Cardiac septum (tissue), 1 donor: ENCODE measurements around the gene CNIH3. TPM values are rescaled to one million over a fixed set of nuclear protein-coding genes. Genes with fewer than 3 reads are reported as not detected.

Experiments used
- DNase-seq: peaks from one replicate; pipeline ENCODE4 v3.0.0-alpha.2; 2020; ENCODE audit warnings: low spot score
- intact Hi-C: fragments of 100-400 bp; cut with DNase I; formaldehyde crosslinking; loops from one replicate; pipeline ENCODE4 v1.14.0; 2022
- total RNA-seq: library from RNA; stranded (reverse); fragmentation: NEBNext Ultra II Directional; extraction: Animal tissue kit (Norgen Biotek cat#: 25700); gene quantifications from one replicate; pipeline ENCODE4 v1.2.1, GENCODE V29; 2021
- donor health status: DM: no; HTN: no; CAD: no.

The CNIH3 gene
- total RNA-seq, 1 donor from 2014 or later: 1.4 TPM

- intact Hi-C loops: no loop called here
- no peak for DNase-seq
These were observed 21.8 kb downstream of the CNIH3 start for GRCh38 chr1:224637936-224638335.

DNA sequence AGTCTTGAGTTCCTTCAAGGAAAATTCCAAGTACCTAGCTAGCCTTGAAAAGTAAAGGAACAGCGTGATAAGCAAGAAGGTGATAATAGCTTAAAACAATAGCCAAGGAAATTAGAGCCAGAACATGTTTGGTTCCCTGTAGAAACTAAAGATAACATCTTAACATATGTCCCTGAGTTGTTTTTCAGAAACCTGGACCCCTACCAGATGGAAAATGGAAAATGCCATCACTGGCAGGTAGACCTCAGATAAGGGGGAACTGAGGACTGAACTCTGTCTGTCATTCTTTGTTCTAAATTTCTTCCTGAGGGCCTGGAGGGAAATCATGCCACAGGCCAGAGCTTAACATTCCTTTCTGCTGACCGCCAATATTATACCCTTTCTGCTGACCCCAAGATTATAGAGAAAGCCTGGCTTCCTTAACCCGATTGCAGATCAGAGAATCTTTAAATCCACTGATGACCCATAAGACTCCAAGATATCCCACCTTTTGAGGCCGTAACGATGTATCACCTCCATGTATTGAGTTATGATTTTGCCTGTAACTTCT lies 23.4 kb downstream of the CNIH3 start:
- intact Hi-C loops: no loop called here
- DNase-seq: no peak

- intact Hi-C loops: loop anchor here (5.0 kb wide), 1 partner anchor 212 kb away; no protein-coding TSS in a partner anchor
- DNase-seq: no peak
These were observed 23.9 kb downstream of the CNIH3 start for GRCh38 chr1:224640018-224640417.

GRCh38 chr1:224640587-224640986 lies 24.5 kb downstream of the CNIH3 start:
- DNase-seq: peak; percentile 33
- intact Hi-C loops: loop anchor here (5.0 kb wide), 1 partner anchor 212 kb away; no protein-coding TSS in a partner anchor

DNA sequence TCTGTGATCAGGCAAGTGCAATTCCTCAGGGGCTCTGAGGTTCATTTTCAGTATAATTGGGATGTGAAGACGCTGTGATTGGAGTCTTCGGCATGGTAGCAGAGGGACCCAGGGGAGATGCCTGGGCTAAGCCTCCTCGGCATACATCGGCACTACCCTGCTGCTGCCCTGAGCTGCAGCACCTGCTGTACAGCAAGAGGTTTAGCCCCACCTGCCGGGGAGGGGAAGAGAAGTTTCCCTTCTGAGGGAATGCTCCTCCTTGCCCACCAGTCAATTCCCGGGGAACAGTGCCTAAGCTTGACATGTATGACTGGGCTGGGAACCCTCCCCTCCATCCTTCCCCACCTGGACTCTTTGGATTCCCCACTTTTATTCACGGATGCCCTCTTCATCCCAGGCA lies 24.9 kb downstream of the CNIH3 start:
- intact Hi-C loops: loop anchor here (5.0 kb wide), 1 partner anchor 211 kb away; no protein-coding TSS in a partner anchor
- peak; percentile 19 for DNase-seq

- no peak for DNase-seq
- intact Hi-C loops: loop anchor here (5.0 kb wide), 1 partner anchor 209 kb away; no protein-coding TSS in a partner anchor
These were observed 27.5 kb downstream of the CNIH3 start for GRCh38 chr1:224643653-224644052.

GRCh38 chr1:224644553-224645154 lies 28.5 kb downstream of the CNIH3 start:
- DNase-seq: no peak
- intact Hi-C loops: loop anchor here (5.0 kb wide), 2 partner anchors 208 to 278 kb away; no protein-coding TSS in a partner anchor

GRCh38 chr1:224647449-224647848 lies 31.3 kb downstream of the CNIH3 start:
- intact Hi-C loops: loop anchor here (5.0 kb wide), 1 partner anchor 275 kb away; no protein-coding TSS in a partner anchor
- DNase-seq: peak; percentile 66

GRCh38 chr1:224650290-224650689 lies 34.2 kb downstream of the CNIH3 start:
- intact Hi-C loops: no loop called here

GRCh38 chr1:224651188-224651587 lies 35.1 kb downstream of the CNIH3 start:
- intact Hi-C loops: no loop called here

More at GRCh38 chr1:224650290-224650689, 34.2 kb downstream of the CNIH3 start:
- DNase-seq: no peak

DNA sequence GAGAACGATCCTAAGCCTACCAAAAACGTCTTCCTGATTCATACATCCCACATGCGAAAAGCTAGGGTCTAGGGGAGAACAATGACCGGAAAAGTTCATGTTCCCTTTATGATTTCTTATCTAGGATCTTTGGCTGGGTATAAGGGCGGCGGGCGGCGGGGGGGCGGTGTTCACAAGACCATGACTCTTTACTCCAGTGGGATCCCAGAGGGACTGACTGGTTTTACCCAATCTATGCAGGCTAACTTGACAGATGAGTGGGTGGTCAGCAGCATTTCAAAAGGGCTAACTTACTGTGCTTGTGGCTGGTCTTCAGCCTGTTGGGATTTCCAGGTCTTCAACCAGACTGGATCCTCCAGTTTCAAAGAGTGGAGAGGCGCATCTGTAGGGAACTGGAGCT lies 40.3 kb downstream of the CNIH3 start:
- intact Hi-C loops: no loop called here
- no peak for DNase-seq

More at GRCh38 chr1:224651188-224651587, 35.1 kb downstream of the CNIH3 start:
- DNase-seq: no peak

DNA sequence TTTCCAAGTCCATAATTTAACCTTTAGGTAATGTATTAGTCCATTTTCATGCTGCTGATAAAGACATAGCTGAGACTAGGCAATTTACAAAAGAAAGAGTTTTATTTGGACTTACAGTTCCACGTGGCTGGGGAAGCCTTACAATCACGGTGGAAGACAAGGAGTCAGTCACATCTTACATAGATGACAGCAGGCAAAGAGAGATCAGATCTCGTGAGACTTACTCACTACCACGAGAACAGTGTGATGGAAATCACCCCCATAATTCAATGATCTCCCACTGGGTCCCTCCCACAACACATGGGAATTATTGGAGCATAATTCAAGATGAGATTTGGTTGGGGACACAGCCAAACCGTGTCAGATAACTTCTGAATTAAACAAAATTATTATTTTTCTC lies 44.0 kb downstream of the CNIH3 start:
- intact Hi-C loops: no loop called here

GRCh38 chr1:224662870-224663269 lies 46.8 kb downstream of the CNIH3 start:
- DNase-seq: no peak
- intact Hi-C loops: no loop called here

More for the DNA sequence above, 44.0 kb downstream of the CNIH3 start:
- DNase-seq: no peak

DNA sequence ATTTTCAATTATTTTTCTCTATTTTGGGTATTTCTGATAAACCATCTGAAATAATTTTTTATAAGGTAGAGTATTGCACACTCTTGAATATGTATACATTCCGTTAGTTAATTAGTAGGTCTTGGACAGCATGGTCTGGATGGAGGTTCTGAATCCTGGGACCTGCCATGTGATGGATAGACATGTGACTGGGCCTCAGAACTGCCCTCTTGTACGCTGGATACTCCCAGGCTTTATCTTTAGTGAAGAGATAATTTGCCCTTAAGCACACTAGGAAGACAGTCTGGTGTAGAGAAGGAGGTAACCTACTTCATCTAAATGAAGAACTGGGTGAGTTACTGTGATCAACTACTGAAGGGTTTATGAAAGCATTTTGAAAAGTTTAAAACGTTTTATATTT lies 48.9 kb downstream of the CNIH3 start:
- no peak for DNase-seq
- intact Hi-C loops: no loop called here

GRCh38 chr1:224666078-224666477 lies 50.0 kb downstream of the CNIH3 start:
- DNase-seq: no peak
- intact Hi-C loops: no loop called here

GRCh38 chr1:224666913-224667312 lies 50.8 kb downstream of the CNIH3 start:
- no peak for DNase-seq
- intact Hi-C loops: no loop called here

DNA sequence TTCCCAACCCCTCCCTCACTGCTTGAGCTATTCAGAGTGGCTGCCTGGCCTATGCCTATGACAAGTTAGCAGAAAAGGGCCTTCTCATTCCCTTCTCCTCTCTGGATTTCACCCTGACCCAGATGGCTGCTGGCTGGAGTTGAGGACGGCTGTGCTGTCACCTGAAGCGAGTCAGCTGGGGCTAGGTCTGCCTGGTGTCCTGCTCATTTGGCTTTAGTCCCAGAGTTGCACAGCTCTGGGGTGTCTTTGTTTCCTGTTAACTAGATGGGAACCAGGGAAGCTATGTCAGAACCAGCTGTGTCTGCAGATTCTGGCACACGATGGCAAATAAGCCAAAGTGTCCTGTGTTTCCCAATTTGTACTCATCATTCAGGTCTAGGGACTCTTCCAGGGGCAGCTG lies 52.9 kb downstream of the CNIH3 start:
- intact Hi-C loops: no loop called here
- no peak for DNase-seq

- intact Hi-C loops: no loop called here
- DNase-seq: no peak
These were observed 53.3 kb downstream of the CNIH3 start for GRCh38 chr1:224669403-224669802.

DNA sequence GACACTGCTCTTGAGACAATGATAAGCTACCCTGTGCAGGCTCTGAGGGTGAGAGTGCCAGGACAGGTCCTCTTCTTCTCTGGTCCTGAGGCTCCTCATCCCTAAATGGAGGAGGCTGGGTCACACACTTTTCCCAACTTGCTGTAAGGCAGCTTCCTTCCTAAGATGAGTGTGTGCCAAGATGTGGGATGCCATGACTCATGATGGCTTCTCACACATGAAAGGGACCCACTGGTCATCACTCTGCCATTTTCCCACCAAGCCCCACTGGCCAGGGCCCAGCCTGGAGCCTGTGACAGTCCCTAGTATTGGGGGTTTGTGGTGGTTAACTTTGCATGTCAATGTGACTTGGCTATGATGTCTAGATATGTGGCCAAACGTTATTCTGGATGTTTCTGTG lies 54.4 kb downstream of the CNIH3 start:
- intact Hi-C loops: no loop called here

DNA sequence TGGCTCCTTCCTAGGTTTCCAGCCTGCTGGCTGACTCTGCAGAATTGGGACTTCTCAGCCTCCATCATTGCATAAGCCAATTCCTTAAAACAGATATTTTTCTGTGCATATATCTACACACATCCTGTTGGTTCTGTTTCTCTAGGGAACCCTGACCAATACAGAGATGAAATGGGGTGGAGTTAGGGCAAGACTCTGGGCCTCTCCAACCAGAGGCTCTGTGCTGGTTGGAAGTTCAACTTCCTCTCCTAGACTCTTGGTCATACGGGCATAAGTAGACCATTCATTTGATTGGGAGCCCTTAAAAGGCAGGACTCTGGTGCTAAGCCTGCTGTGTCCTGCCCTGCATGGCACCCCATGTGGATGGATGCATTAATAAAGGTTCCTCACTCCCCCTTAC lies 55.0 kb downstream of the CNIH3 start:
- DNase-seq: no peak
- intact Hi-C loops: no loop called here

More for the DNA sequence above, 54.4 kb downstream of the CNIH3 start:
- no peak for DNase-seq

DNA sequence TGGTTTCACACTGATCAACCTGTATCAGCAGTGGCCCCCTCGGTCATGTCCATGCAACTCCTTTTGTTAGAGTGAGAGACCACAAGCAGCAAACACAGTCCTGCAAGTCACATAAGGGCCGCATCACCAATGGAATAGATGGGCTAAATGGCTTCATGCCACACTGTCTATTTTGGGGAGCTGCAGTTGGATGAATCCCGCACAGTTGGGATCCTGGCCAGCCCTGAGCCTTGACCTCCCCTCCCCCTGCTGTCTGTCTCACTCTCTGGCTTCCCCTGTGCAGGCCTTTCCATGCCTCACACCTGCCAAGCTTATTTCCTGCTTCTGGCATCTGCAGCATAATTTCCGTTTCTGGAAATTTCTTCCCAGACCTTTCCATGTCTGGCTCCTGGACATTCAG lies 57.0 kb downstream of the CNIH3 start:
- intact Hi-C loops: no loop called here
- DNase-seq: no peak
